Liver (tissue), 9 donors: ENCODE measurements around the gene GON7. TPM values are rescaled to one million over a fixed set of nuclear protein-coding genes. Genes with fewer than 3 reads are reported as not detected.

ENCODE experiments used
- DNase-seq: peaks from one replicate; pipeline ENCODE4 v3.0.0-alpha.2; 2017; ENCODE audit warnings: low spot score
- H3K27ac ChIP-seq, 2 donors: one replicate each; pipeline ENCODE4 v1.7.0; 2013; ENCODE audit warnings: inconsistent platforms in 2 of 2, low read length in 2 of 2, control low read depth in 1 of 2, low read depth in 1 of 2, mild to moderate bottlenecking in 1 of 2
- H3K27me3 ChIP-seq, 4 donors: one replicate each; pipeline versions ENCODE4 v1.6.1 to v1.7.0; 2013; ENCODE audit warnings: low read length in 3 of 4, inconsistent platforms in 1 of 4, mild to moderate bottlenecking in 1 of 4, moderate library complexity in 1 of 4; ENCODE audit not compliant: control insufficient read depth in 4 of 4, insufficient read depth in 4 of 4
- H3K36me3 ChIP-seq, 4 donors: one replicate each; pipeline versions ENCODE4 v1.6.1 to v1.7.0; 2013; ENCODE audit warnings: low read length in 3 of 4, mild to moderate bottlenecking in 3 of 4, low read depth in 1 of 4, moderate library complexity in 1 of 4; ENCODE audit not compliant: control insufficient read depth in 4 of 4, insufficient read depth in 3 of 4
- H3K4me1 ChIP-seq, 4 donors: one replicate each; pipeline versions ENCODE4 v1.6.1 to v1.7.0; 2013; ENCODE audit warnings: low read length in 3 of 4, mild to moderate bottlenecking in 3 of 4, moderate library complexity in 1 of 4; ENCODE audit not compliant: control insufficient read depth in 4 of 4, insufficient read depth in 4 of 4
- H3K4me3 ChIP-seq, 3 donors: one replicate each; pipeline versions ENCODE4 v1.6.1 to v1.7.0; 2013; ENCODE audit warnings: low read length in 3 of 3, control low read depth in 1 of 3, low read depth in 1 of 3, mild to moderate bottlenecking in 1 of 3
- H3K9ac ChIP-seq, 2 donors: one replicate each; pipeline ENCODE4 v1.7.0; 2013; ENCODE audit warnings: low read length in 2 of 2, mild to moderate bottlenecking in 2 of 2, moderate library complexity in 2 of 2, control low read depth in 1 of 2, low read depth in 1 of 2
- H3K9me3 ChIP-seq, 4 donors: one replicate each; pipeline versions ENCODE4 v1.6.1 to v1.7.0; 2013; ENCODE audit warnings: low read length in 3 of 4; ENCODE audit not compliant: control insufficient read depth in 4 of 4
- ATF3 ChIP-seq: IDR thresholded peaks from 2 replicates; pipeline ENCODE4 v1.6.1; 2016; ENCODE audit warnings: antibody characterized with exemption
- EGR1 ChIP-seq, 2 donors: IDR thresholded peaks; 2 replicates each; pipeline ENCODE4 v1.6.1; 2016 to 2018; ENCODE audit warnings: antibody characterized with exemption in 2 of 2, low read depth in 2 of 2
- FOXA1 ChIP-seq: IDR thresholded peaks from 2 replicates; pipeline ENCODE4 v1.6.1; 2016; ENCODE audit warnings: antibody characterized with exemption
- FOXA2 ChIP-seq: IDR thresholded peaks from 2 replicates; pipeline ENCODE4 v1.6.1; 2016; ENCODE audit warnings: antibody characterized with exemption
- GABPA ChIP-seq, 2 donors: IDR thresholded peaks in 1 of 2; conservative IDR thresholded peaks in 1 of 2; 2 replicates each; pipeline ENCODE4 v1.6.1; 2016; ENCODE audit warnings: antibody characterized with exemption in 2 of 2, mild to moderate bottlenecking in 1 of 2, moderate library complexity in 1 of 2
- HNF4A ChIP-seq, 2 donors: conservative IDR thresholded peaks; 2 replicates each; pipeline ENCODE4 v1.6.1; 2016; ENCODE audit warnings: antibody characterized with exemption in 2 of 2, mild to moderate bottlenecking in 2 of 2
- HNF4G ChIP-seq: IDR thresholded peaks from 2 replicates; pipeline ENCODE4 v1.6.1; 2016; ENCODE audit warnings: antibody characterized with exemption
- JUND ChIP-seq, 2 donors: IDR thresholded peaks; 2 replicates each; pipeline ENCODE4 v1.6.1; 2016; ENCODE audit warnings: antibody characterized with exemption in 2 of 2
- NR2F2 ChIP-seq: IDR thresholded peaks from 2 replicates; pipeline ENCODE4 v1.6.1; 2016; ENCODE audit warnings: antibody characterized with exemption
- RAD21 ChIP-seq, 2 donors: IDR thresholded peaks; 2 replicates each; pipeline ENCODE4 v1.6.1; 2016; ENCODE audit warnings: antibody characterized with exemption in 2 of 2, mild to moderate bottlenecking in 2 of 2
- RXRA ChIP-seq, 2 donors: IDR thresholded peaks; 2 replicates each; pipeline ENCODE4 v1.6.1; 2017 to 2018; ENCODE audit warnings: antibody characterized with exemption in 2 of 2, mild to moderate bottlenecking in 1 of 2
- SP1 ChIP-seq: IDR thresholded peaks from 2 replicates; pipeline ENCODE4 v1.6.1; 2018; ENCODE audit warnings: antibody characterized with exemption, mild to moderate bottlenecking
- TAF1 ChIP-seq: conservative IDR thresholded peaks from 2 replicates; pipeline ENCODE4 v1.6.1; 2016; ENCODE audit warnings: antibody characterized with exemption, mild to moderate bottlenecking
- YY1 ChIP-seq: IDR thresholded peaks from 2 replicates; pipeline ENCODE4 v1.6.1; 2016; ENCODE audit warnings: antibody characterized with exemption, mild to moderate bottlenecking
- ZBTB33 ChIP-seq: IDR thresholded peaks from 2 replicates; pipeline ENCODE4 v1.6.1; 2016; ENCODE audit warnings: antibody characterized with exemption
- WGBS: extraction: QIAGEN DNeasy Blood & Tissue Kit; methylation state at CpG from one replicate; pipeline ENCODE4 v1.1.7; 2013; 5-methylcytosine and 5-hydroxymethylcytosine counted together
- polyA plus RNA-seq, 2 donors: library from polyadenylated mRNA; stranded (reverse) in 1 of 2; unstranded in 1 of 2; fragments of 200-250 nt in 1 of 2; fragments of >200 nt in 1 of 2; fragmentation: Nextera tagmentation in 1 of 2; extraction: Ambion mirVana in 1 of 2; gene quantifications; one replicate each; pipeline versions ENCODE4 v1.2.1 to v1.2.3, GENCODE V29; 2013 to 2015
- total RNA-seq, 2 donors: library from RNA; depleted of rRNA; stranded (reverse); fragments of >200 nt; gene quantifications; one replicate each; pipeline ENCODE4 v1.2.3, GENCODE V29; 2014
- TF ChIP-seq, protein P1 (sequence below): IDR thresholded peaks from 2 replicates; pipeline ENCODE4 v1.6.1; 2016; ENCODE audit warnings: antibody characterized with exemption, mild to moderate bottlenecking
- TF ChIP-seq, protein P2 (sequence below): fragments of 150-350 bp; IDR thresholded peaks from 2 replicates; pipeline ENCODE4 v1.5.1; 2017; ENCODE audit warnings: improper control_type of control experiment, low read depth, low read length; ENCODE audit not compliant: missing input control
- TF ChIP-seq, protein P3 (sequence below): IDR thresholded peaks from 2 replicates; pipeline ENCODE4 v1.6.1; 2016; ENCODE audit warnings: antibody characterized with exemption
- donor health status: healthy.
- donor health status: healthy.
- donor health status: healthy.
- donor health status: healthy.
- donor health status: healthy.

GON7 gene
- total and polyA plus RNA-seq, 4 donors = 9.0 to 11.2 (median 9.5) TPM

- Histone ChIP-seq H3K27ac (no peak overlapping the region), H3K4me3 (no peak overlapping the region), H3K36me3 (peaks cover 0 to 28% (median 20%) of the 10 kb centered on the region in 4 donors), H3K27me3 (no peaks in the 10 kb centered on the region), H3K4me1 (peaks cover 0 to 9% (median 5%) of the 10 kb centered on the region in 4 donors), H3K9ac (no peak overlapping the region), H3K9me3 (no peaks in the 10 kb centered on the region)
- DNase-seq = no peak
- no peak for TF ChIP-seq NR2F2
- TF ChIP-seq TAF1 = no peak
- TF ChIP-seq FOXA2 = no peak
- TF ChIP-seq EGR1 (IDR thresholded peaks at IDR 0.05; ENCODE audit: low read depth in 2 of 2) = no peak
- no peak for TF ChIP-seq ATF3
- TF ChIP-seq SP1 = no peak
- TF ChIP-seq, protein P1, sequence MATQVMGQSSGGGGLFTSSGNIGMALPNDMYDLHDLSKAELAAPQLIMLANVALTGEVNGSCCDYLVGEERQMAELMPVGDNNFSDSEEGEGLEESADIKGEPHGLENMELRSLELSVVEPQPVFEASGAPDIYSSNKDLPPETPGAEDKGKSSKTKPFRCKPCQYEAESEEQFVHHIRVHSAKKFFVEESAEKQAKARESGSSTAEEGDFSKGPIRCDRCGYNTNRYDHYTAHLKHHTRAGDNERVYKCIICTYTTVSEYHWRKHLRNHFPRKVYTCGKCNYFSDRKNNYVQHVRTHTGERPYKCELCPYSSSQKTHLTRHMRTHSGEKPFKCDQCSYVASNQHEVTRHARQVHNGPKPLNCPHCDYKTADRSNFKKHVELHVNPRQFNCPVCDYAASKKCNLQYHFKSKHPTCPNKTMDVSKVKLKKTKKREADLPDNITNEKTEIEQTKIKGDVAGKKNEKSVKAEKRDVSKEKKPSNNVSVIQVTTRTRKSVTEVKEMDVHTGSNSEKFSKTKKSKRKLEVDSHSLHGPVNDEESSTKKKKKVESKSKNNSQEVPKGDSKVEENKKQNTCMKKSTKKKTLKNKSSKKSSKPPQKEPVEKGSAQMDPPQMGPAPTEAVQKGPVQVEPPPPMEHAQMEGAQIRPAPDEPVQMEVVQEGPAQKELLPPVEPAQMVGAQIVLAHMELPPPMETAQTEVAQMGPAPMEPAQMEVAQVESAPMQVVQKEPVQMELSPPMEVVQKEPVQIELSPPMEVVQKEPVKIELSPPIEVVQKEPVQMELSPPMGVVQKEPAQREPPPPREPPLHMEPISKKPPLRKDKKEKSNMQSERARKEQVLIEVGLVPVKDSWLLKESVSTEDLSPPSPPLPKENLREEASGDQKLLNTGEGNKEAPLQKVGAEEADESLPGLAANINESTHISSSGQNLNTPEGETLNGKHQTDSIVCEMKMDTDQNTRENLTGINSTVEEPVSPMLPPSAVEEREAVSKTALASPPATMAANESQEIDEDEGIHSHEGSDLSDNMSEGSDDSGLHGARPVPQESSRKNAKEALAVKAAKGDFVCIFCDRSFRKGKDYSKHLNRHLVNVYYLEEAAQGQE = no peak
- no peak for TF ChIP-seq GABPA (IDR thresholded peaks at IDR 0.05 in 1 of 2, conservative IDR thresholded peaks at IDR 0.05 in 1 of 2)
- TF ChIP-seq JUND (IDR thresholded peaks at IDR 0.05) = no peak
- TF ChIP-seq, protein P2, sequence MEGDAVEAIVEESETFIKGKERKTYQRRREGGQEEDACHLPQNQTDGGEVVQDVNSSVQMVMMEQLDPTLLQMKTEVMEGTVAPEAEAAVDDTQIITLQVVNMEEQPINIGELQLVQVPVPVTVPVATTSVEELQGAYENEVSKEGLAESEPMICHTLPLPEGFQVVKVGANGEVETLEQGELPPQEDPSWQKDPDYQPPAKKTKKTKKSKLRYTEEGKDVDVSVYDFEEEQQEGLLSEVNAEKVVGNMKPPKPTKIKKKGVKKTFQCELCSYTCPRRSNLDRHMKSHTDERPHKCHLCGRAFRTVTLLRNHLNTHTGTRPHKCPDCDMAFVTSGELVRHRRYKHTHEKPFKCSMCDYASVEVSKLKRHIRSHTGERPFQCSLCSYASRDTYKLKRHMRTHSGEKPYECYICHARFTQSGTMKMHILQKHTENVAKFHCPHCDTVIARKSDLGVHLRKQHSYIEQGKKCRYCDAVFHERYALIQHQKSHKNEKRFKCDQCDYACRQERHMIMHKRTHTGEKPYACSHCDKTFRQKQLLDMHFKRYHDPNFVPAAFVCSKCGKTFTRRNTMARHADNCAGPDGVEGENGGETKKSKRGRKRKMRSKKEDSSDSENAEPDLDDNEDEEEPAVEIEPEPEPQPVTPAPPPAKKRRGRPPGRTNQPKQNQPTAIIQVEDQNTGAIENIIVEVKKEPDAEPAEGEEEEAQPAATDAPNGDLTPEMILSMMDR = no peak
- no peak for TF ChIP-seq HNF4G
- no peak for TF ChIP-seq RXRA (IDR thresholded peaks at IDR 0.05)
- no peak for TF ChIP-seq RAD21 (IDR thresholded peaks at IDR 0.05)
- TF ChIP-seq, protein P3, sequence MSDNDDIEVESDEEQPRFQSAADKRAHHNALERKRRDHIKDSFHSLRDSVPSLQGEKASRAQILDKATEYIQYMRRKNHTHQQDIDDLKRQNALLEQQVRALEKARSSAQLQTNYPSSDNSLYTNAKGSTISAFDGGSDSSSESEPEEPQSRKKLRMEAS = no peak
- TF ChIP-seq YY1 = no peak
- TF ChIP-seq ZBTB33 = no peak
- no peak for TF ChIP-seq FOXA1
- WGBS = 94% methylated on average over 16 of the region's 16 CpGs
These were observed 23.7 kb upstream of the GON7 start for GRCh38 chr14:93230539-93230938.

- 97% methylated on average over 8 of the region's 8 CpGs for WGBS
- H3K27ac ChIP-seq = no peak overlapping the region
- peaks cover 0 to 9% (median 5%) of the 10 kb centered on the region in 4 donors for H3K4me1 ChIP-seq
- no peaks in the 10 kb centered on the region for H3K9me3 ChIP-seq
- peaks cover 3 to 41% (median 26%) of the 10 kb centered on the region in 4 donors for H3K36me3 ChIP-seq
- no peak for DNase-seq
- no peak overlapping the region for H3K9ac ChIP-seq
- H3K27me3 ChIP-seq = no peaks in the 10 kb centered on the region
- TF ChIP-seq HNF4A (conservative IDR thresholded peaks at IDR 0.05) (no peak), JUND (IDR thresholded peaks at IDR 0.05) (no peak), GABPA (IDR thresholded peaks at IDR 0.05 in 1 of 2, conservative IDR thresholded peaks at IDR 0.05 in 1 of 2) (no peak), EGR1 (IDR thresholded peaks at IDR 0.05; ENCODE audit: low read depth in 2 of 2) (no peak)
- TF ChIP-seq, protein P2 = no peak
- H3K4me3 ChIP-seq = no peak overlapping the region
These were observed 21.7 kb upstream of the GON7 start for GRCh38 chr14:93228550-93228949.
